KOPT-K1 (cell line): Measurements from ENCODE around the gene C2orf42.
"Not testable (repeated sequence)": the region's sequence is repeated elsewhere in the genome, so short reads cannot be mapped to it uniquely, and the experiment has no call there.

Experiments
- H3K27ac ChIP-seq: fragments of 200-600 bp; sonication (generic); 2 replicates; pipeline ENCODE4 v1.5.1; 2016; ENCODE audit warnings: antibody characterized with exemption, mild to moderate bottlenecking, low read depth, low read length; ENCODE audit not compliant: poor library complexity, severe bottlenecking
- H3K36me3 ChIP-seq: fragments of 200-600 bp; sonication (generic); 2 replicates; pipeline ENCODE4 v1.5.1; 2017; ENCODE audit warnings: antibody characterized with exemption, mild to moderate bottlenecking, low read length, moderate library complexity; ENCODE audit not compliant: insufficient read depth
- H3K9me3 ChIP-seq: fragments of 200-600 bp; sonication (generic); 2 replicates; pipeline ENCODE4 v1.5.1; 2017; ENCODE audit warnings: antibody characterized with exemption, low read length, mild to moderate bottlenecking; ENCODE audit not compliant: insufficient read depth, poor library complexity, severe bottlenecking

The C2orf42 gene

GRCh38 chr2:70190418-70191243 is at the start of gene C2orf42:
Gene C2orf42, minus strand, starts transcription at chr2:70191019. Its CDS starts 9,034 bp downstream, at chr2:70181985.
- Histone ChIP-seq H3K27ac (peak within 1 kb of the TSS; percentile 82), H3K9me3 (no peaks in the 10 kb centered on the region), H3K36me3 (no peaks in the 10 kb centered on the region)

- H3K27ac ChIP-seq: no peak overlapping the region
- no peaks in the 10 kb centered on the region for H3K9me3 ChIP-seq
- peaks cover 92% of the 10 kb centered on the region for H3K36me3 ChIP-seq
Measured at GRCh38 chr2:70240599-70240998, 49.8 kb upstream of the C2orf42 start.

GRCh38 chr2:70233926-70234325 is 43.1 kb upstream of the C2orf42 start:
- peaks cover 91% of the 10 kb centered on the region for H3K36me3 ChIP-seq
- no peak overlapping the region for H3K27ac ChIP-seq
- no peaks in the 10 kb centered on the region for H3K9me3 ChIP-seq

GRCh38 chr2:70226781-70227180 is 36.0 kb upstream of the C2orf42 start:
- H3K36me3 ChIP-seq: peaks cover 99% of the 10 kb centered on the region
- H3K9me3 ChIP-seq: no peaks in the 10 kb centered on the region
- H3K27ac ChIP-seq: no peak overlapping the region

GRCh38 chr2:70223305-70223704 is 32.5 kb upstream of the C2orf42 start:
- H3K36me3 ChIP-seq: peaks cover 99% of the 10 kb centered on the region
- H3K9me3 ChIP-seq, H3K27ac ChIP-seq: not testable (repeated sequence)

GRCh38 chr2:70214953-70215549 is 24.2 kb upstream of the C2orf42 start:
- H3K9me3 ChIP-seq: no peaks in the 10 kb centered on the region
- H3K27ac ChIP-seq: no peak overlapping the region
- peaks cover 100% of the 10 kb centered on the region for H3K36me3 ChIP-seq

GRCh38 chr2:70214365-70214764 is 23.5 kb upstream of the C2orf42 start:
- Histone ChIP-seq H3K27ac (no peak overlapping the region), H3K36me3 (peaks cover 100% of the 10 kb centered on the region), H3K9me3 (no peaks in the 10 kb centered on the region)

- Histone ChIP-seq H3K36me3 (peaks cover 96% of the 10 kb centered on the region), H3K9me3 (no peaks in the 10 kb centered on the region), H3K27ac (no peak overlapping the region)
Measured at GRCh38 chr2:70212298-70212932, 21.6 kb upstream of the C2orf42 start.

GRCh38 chr2:70211595-70211994 is 20.8 kb upstream of the C2orf42 start:
- Histone ChIP-seq H3K27ac (no peak overlapping the region), H3K36me3 (peaks cover 88% of the 10 kb centered on the region), H3K9me3 (no peaks in the 10 kb centered on the region)

- no peak overlapping the region for H3K27ac ChIP-seq
- no peaks in the 10 kb centered on the region for H3K9me3 ChIP-seq
Measured at GRCh38 chr2:70204452-70204851, 13.6 kb upstream of the C2orf42 start.

GRCh38 chr2:70203086-70203485 is 12.3 kb upstream of the C2orf42 start:
- no peak overlapping the region for H3K27ac ChIP-seq
- no peaks in the 10 kb centered on the region for H3K9me3 ChIP-seq

More at GRCh38 chr2:70204452-70204851, 13.6 kb upstream of the C2orf42 start:
- H3K36me3 ChIP-seq: peaks cover 16% of the 10 kb centered on the region

GRCh38 chr2:70202236-70202806 is 11.5 kb upstream of the C2orf42 start:
- Histone ChIP-seq H3K36me3 (no peaks in the 10 kb centered on the region; the same call in 1 of the 2 replicates), H3K27ac (no peak overlapping the region), H3K9me3 (no peaks in the 10 kb centered on the region)

More at GRCh38 chr2:70203086-70203485, 12.3 kb upstream of the C2orf42 start:
- H3K36me3 ChIP-seq: peaks cover 3% of the 10 kb centered on the region

- no peaks in the 10 kb centered on the region; the same call in 1 of the 2 replicates for H3K36me3 ChIP-seq
- no peak overlapping the region for H3K27ac ChIP-seq
- H3K9me3 ChIP-seq: no peaks in the 10 kb centered on the region
Measured at GRCh38 chr2:70201831-70202230, 11.0 kb upstream of the C2orf42 start.

GRCh38 chr2:70201225-70201768 is 10.5 kb upstream of the C2orf42 start:
- Histone ChIP-seq H3K36me3 (no peaks in the 10 kb centered on the region; the same call in 1 of the 2 replicates), H3K27ac (no peak overlapping the region), H3K9me3 (no peaks in the 10 kb centered on the region)
